CMK (cell line): ENCODE data around the gene KRT71.
"Not testable (repeated sequence)": the region's sequence is repeated elsewhere in the genome, so short reads cannot be mapped to it uniquely, and the experiment has no call there.

Source experiments
- DNase-seq: peaks from one replicate; pipeline ENCODE4 v3.0.0-alpha.2; 2010; ENCODE audit warnings: low read depth

Gene KRT71

GRCh38 chr12:52521175-52521567 lies 31.8 kb downstream of the KRT71 start:
- DNase-seq = no peak

GRCh38 chr12:52519826-52520662 lies 32.9 kb downstream of the KRT71 start, which contains the start of gene KRT5:
TSS of gene KRT5 (minus strand) at chr12:52520394. CDS start at chr12:52520296, 98 bp downstream.
- DNase-seq = no peak

- no peak for DNase-seq
Measured at GRCh38 chr12:52519387-52519703, 33.6 kb downstream of the KRT71 start.

- DNase-seq = no peak
Measured at GRCh38 chr12:52518574-52519386, 34.2 kb downstream of the KRT71 start.

- no peak for DNase-seq
Measured at GRCh38 chr12:52517888-52518287, 35.1 kb downstream of the KRT71 start.

- DNase-seq = no peak
Measured at GRCh38 chr12:52517005-52517835, 35.7 kb downstream of the KRT71 start.

GRCh38 chr12:52515927-52516831 lies 36.8 kb downstream of the KRT71 start:
- DNase-seq = no peak

GRCh38 chr12:52515319-52515646 lies 37.7 kb downstream of the KRT71 start:
- DNase-seq = no peak

GRCh38 chr12:52514471-52515318 lies 38.2 kb downstream of the KRT71 start:
- no peak for DNase-seq

GRCh38 chr12:52513736-52514135 lies 39.2 kb downstream of the KRT71 start:
- no peak for DNase-seq

- no peak for DNase-seq
Measured at GRCh38 chr12:52508211-52508610, 44.7 kb downstream of the KRT71 start.

GRCh38 chr12:52506858-52507715 lies 45.9 kb downstream of the KRT71 start:
- no peak for DNase-seq

GRCh38 chr12:52502877-52503276 lies 50.1 kb downstream of the KRT71 start:
- DNase-seq = no peak

- no peak for DNase-seq
Measured at GRCh38 chr12:52501490-52501889, 51.5 kb downstream of the KRT71 start.

GRCh38 chr12:52500574-52500973 lies 52.4 kb downstream of the KRT71 start:
- not testable (repeated sequence) for DNase-seq

GRCh38 chr12:52499806-52500560 lies 53.0 kb downstream of the KRT71 start:
- no peak for DNase-seq

- DNase-seq = no peak
Measured at GRCh38 chr12:52498946-52499345, 54.0 kb downstream of the KRT71 start.

GRCh38 chr12:52497975-52498374 lies 55.0 kb downstream of the KRT71 start:
- no peak for DNase-seq

- DNase-seq = no peak
Measured at GRCh38 chr12:52496590-52497071, 56.3 kb downstream of the KRT71 start.
